Spleen (tissue), 11 donors: ENCODE results near the gene BCL11B. TPM values are rescaled to one million over a fixed set of nuclear protein-coding genes. Genes with fewer than 3 reads are reported as not detected.
A peak's percentile ranks its signal among the peaks of the same experiment; 100 is the strongest.

Experiments
- DNase-seq: peaks from one replicate; pipeline ENCODE4 v3.0.0-alpha.2; 2020
- H3K27ac ChIP-seq, 8 donors: fragments of 200-600 bp; sonication (generic) in 7 of 8; 1 replicate in 4 of 8; 2 replicates in 4 of 8; pipeline versions ENCODE4 v1.5.0 to v1.8.0; 2016 to 2021; ENCODE audit warnings: inconsistent platforms in 4 of 8, mild to moderate bottlenecking in 4 of 8, moderate library complexity in 1 of 8
- H3K27me3 ChIP-seq, 7 donors: fragments of 200-600 bp; sonication (generic) in 6 of 7; replicated peaks in 1 of 7; 1 replicate in 4 of 7; 2 replicates in 3 of 7; pipeline versions ENCODE4 v1.5.0 to v1.8.0; 2016 to 2021; ENCODE audit warnings: inconsistent platforms in 3 of 7, mild to moderate bottlenecking in 1 of 7
- H3K36me3 ChIP-seq, 6 donors: fragments of 200-600 bp; sonication (generic) in 5 of 6; 1 replicate in 4 of 6; 2 replicates in 2 of 6; pipeline versions ENCODE4 v1.5.0 to v1.8.0; 2016 to 2021; ENCODE audit warnings: inconsistent platforms in 2 of 6
- H3K4me1 ChIP-seq, 6 donors: fragments of 200-600 bp; sonication (generic) in 5 of 6; 1 replicate in 3 of 6; 2 replicates in 3 of 6; pipeline versions ENCODE4 v1.5.0 to v1.8.0; 2016 to 2021; ENCODE audit warnings: inconsistent platforms in 3 of 6
- H3K4me3 ChIP-seq, 8 donors: fragments of 200-600 bp; sonication (generic) in 7 of 8; 1 replicate in 4 of 8; 2 replicates in 4 of 8; pipeline versions ENCODE4 v1.5.0 to v1.8.0; 2016 to 2021; ENCODE audit warnings: inconsistent platforms in 4 of 8, mild to moderate bottlenecking in 4 of 8, moderate library complexity in 2 of 8
- H3K9me3 ChIP-seq, 8 donors: fragments of 200-600 bp; sonication (generic) in 7 of 8; 1 replicate in 4 of 8; 2 replicates in 4 of 8; pipeline versions ENCODE4 v1.5.0 to v1.8.0; 2016 to 2021; ENCODE audit warnings: inconsistent platforms in 4 of 8
- CTCF ChIP-seq, 11 experiments: fragments of 200-600 bp in 7 of 11; fragments of 450-650 bp in 4 of 11; sonication (generic) in 4 of 11; IDR thresholded peaks in 8 of 11; conservative IDR thresholded peaks in 3 of 11; 1 replicate in 7 of 11; 2 replicates in 4 of 11; pipeline versions ENCODE4 v1.4.0 to v1.8.0; 2016 to 2021; ENCODE audit warnings: antibody characterized with exemption in 11 of 11, inconsistent platforms in 4 of 11, mild to moderate bottlenecking in 1 of 11
- POLR2A ChIP-seq, 3 donors: fragments of 450-650 bp; IDR thresholded peaks; one replicate each; pipeline ENCODE4 v1.5.1; 2017; ENCODE audit warnings: antibody characterized with exemption in 3 of 3, mild to moderate bottlenecking in 1 of 3
- POLR2AphosphoS5 ChIP-seq, 3 donors: sonication (generic); formaldehyde crosslinking; IDR thresholded peaks; one replicate each; pipeline ENCODE4 v1.5.1; 2017; ENCODE audit warnings: antibody characterized with exemption in 3 of 3
- WGBS, 5 donors: extraction: QIAGEN DNeasy Blood & Tissue Kit in 3 of 5; methylation state at CpG; one replicate each; pipeline versions ENCODE4 v1.1.5 to v1.1.7; 2013 to 2018; 5-methylcytosine and 5-hydroxymethylcytosine counted together
- intact Hi-C: fragments of 100-400 bp; cut with DNase I; formaldehyde crosslinking; loops from one replicate; pipeline ENCODE4 v1.15.0; 2023; ENCODE audit warnings: low total_unique reads
- polyA plus RNA-seq, 3 donors: library from polyadenylated mRNA; stranded (reverse); fragments of 200-250 nt; gene quantifications; one replicate each; pipeline ENCODE4 v1.2.1, GENCODE V29; 2013
- total RNA-seq, 7 donors: library from RNA; depleted of rRNA in 3 of 7; stranded (reverse); fragments of >200 nt in 3 of 7; fragmentation: NEBNext Ultra II Directional in 4 of 7; extraction: Animal tissue kit (Norgen Biotek cat#: 25700) in 4 of 7; gene quantifications; one replicate each; pipeline versions ENCODE4 v1.1.0 to v1.2.1, GENCODE V29; 2016 to 2021
- donor health status: healthy with polysubstance abuse.
- donor health status: DM: no; HTN: no; CAD: no; lungs with moderate emphysema.
- donor health status: DM: no; HTN: no; CAD: no.
- donor health status: Bipolar disorder and iron deficiency.
- donor health status: healthy.
- donor health status: DM: no; HTN: no; CAD: no.
- donor health status: DM: yes; HTN: yes; CAD: no.

BCL11B gene
- total and polyA plus RNA-seq, 10 donors = 0.74 to 21.1 (median 11.4) TPM

GRCh38 chr14:99242816-99243721 lies 28.9 kb downstream of the BCL11B start:
- no peaks in the 10 kb centered on the region for H3K36me3 ChIP-seq
- TF ChIP-seq CTCF (IDR thresholded peaks at IDR 0.05 in 8 of 11, conservative IDR thresholded peaks at IDR 0.05 in 3 of 11) (no peak), POLR2AphosphoS5 (IDR thresholded peaks at IDR 0.05) (peak in 1 of 3 donors; percentile 55), POLR2A (IDR thresholded peaks at IDR 0.05) (no peak)
- no peak for DNase-seq
- WGBS, 5 donors = 54 to 71% (median 62%) methylated on average over 10 of the region's 10 CpGs
- peaks cover 0 to 80% (median 30%) of the 10 kb centered on the region in 7 donors for H3K27me3 ChIP-seq
- peaks cover 0 to 72% (median 19%) of the 10 kb centered on the region in 6 donors for H3K4me1 ChIP-seq
- intact Hi-C loops = no loop called here
- peak overlapping the region in 7 of 8 donors; percentile 15 to 86 (median 69) for H3K27ac ChIP-seq
- no peaks in the 10 kb centered on the region for H3K9me3 ChIP-seq
- H3K4me3 ChIP-seq = peak overlapping the region in 1 of 8 donors; percentile 55

- TF ChIP-seq CTCF (IDR thresholded peaks at IDR 0.05 in 8 of 11, conservative IDR thresholded peaks at IDR 0.05 in 3 of 11) = no peak
- TF ChIP-seq POLR2AphosphoS5 (IDR thresholded peaks at IDR 0.05) = no peak
- TF ChIP-seq POLR2A (IDR thresholded peaks at IDR 0.05) = no peak
- Histone ChIP-seq H3K4me1 (peaks cover 0 to 72% (median 20%) of the 10 kb centered on the region in 6 donors), H3K27me3 (peaks cover 0 to 80% (median 21%) of the 10 kb centered on the region in 7 donors), H3K4me3 (peak overlapping the region in 1 of 8 donors; percentile 24), H3K36me3 (no peaks in the 10 kb centered on the region), H3K27ac (peak overlapping the region in 7 of 8 donors; percentile 29 to 86 (median 69)), H3K9me3 (no peaks in the 10 kb centered on the region)
- 55 to 67% (median 63%) methylated on average over 11 of the region's 11 CpGs for WGBS, 5 donors
- intact Hi-C loops = no loop called here
- DNase-seq = peak; percentile 70
Measured at GRCh38 chr14:99242238-99242637, 29.8 kb downstream of the BCL11B start.

GRCh38 chr14:99241325-99242010 lies 30.5 kb downstream of the BCL11B start:
- Histone ChIP-seq H3K4me1 (peaks cover 0 to 70% (median 17%) of the 10 kb centered on the region in 6 donors), H3K27me3 (peaks cover 0 to 77% (median 15%) of the 10 kb centered on the region in 7 donors), H3K9me3 (peaks cover 0 to 3% (median 0%) of the 10 kb centered on the region in 8 donors), H3K27ac (peak overlapping the region; percentile 2 to 86 (median 54)), H3K36me3 (no peaks in the 10 kb centered on the region), H3K4me3 (peak overlapping the region in 2 of 8 donors; percentile 4 to 14)
- TF ChIP-seq POLR2A (IDR thresholded peaks at IDR 0.05) = no peak
- no peak for TF ChIP-seq CTCF (IDR thresholded peaks at IDR 0.05 in 8 of 11, conservative IDR thresholded peaks at IDR 0.05 in 3 of 11)
- TF ChIP-seq POLR2AphosphoS5 (IDR thresholded peaks at IDR 0.05) = no peak
- no peak for DNase-seq
- 29 to 45% (median 40%) methylated on average over 18 of the region's 18 CpGs for WGBS, 5 donors
- intact Hi-C loops = no loop called here
